CD8-positive, alpha-beta memory T cell (primary cell): ENCODE results near the gene VAV2. TPM values are rescaled to one million over a fixed set of nuclear protein-coding genes. Genes with fewer than 3 reads are reported as not detected.
A peak's percentile ranks its signal among the peaks of the same experiment; 100 is the strongest.

ENCODE experiments used
- CTCF ChIA-PET: fragments of 350-600 bp; sonication (Branson Sonifier 250); formaldehyde crosslinking; loops from one replicate; lab custom pipeline; 2021; ENCODE audit warnings: antibody characterized with exemption; lab: Charles Lee
- POLR2A ChIA-PET: fragments of 350-600 bp; sonication (Branson Sonifier 250); formaldehyde crosslinking; loops from one replicate; lab custom pipeline; 2021; ENCODE audit warnings: antibody characterized with exemption; lab: Charles Lee
- DNase-seq, 5 donors: peaks; one replicate each; pipeline versions ENCODE4 v3.0.0 to v3.0.0-alpha.2; 2020 to 2022; ENCODE audit warnings: mixed read lengths in 1 of 5
- H3K27ac ChIP-seq: one replicate; pipeline ENCODE4 v1.7.0; 2013; ENCODE audit warnings: low read depth, mild to moderate bottlenecking, low read length, moderate library complexity
- H3K27me3 ChIP-seq: 2 replicates; pipeline ENCODE4 v1.7.0; 2013; ENCODE audit warnings: low read length, mild to moderate bottlenecking; ENCODE audit not compliant: insufficient read depth, poor library complexity, severe bottlenecking
- H3K36me3 ChIP-seq: 2 replicates; pipeline ENCODE4 v1.7.0; 2013; ENCODE audit warnings: mild to moderate bottlenecking, low read length, moderate library complexity; ENCODE audit not compliant: insufficient read depth
- H3K4me1 ChIP-seq: 2 replicates; pipeline ENCODE4 v1.7.0; 2013; ENCODE audit warnings: mild to moderate bottlenecking, low read length, moderate library complexity; ENCODE audit not compliant: insufficient read depth
- H3K4me3 ChIP-seq: 2 replicates; pipeline ENCODE4 v1.7.0; 2013; ENCODE audit warnings: mild to moderate bottlenecking, low read length
- H3K9me3 ChIP-seq: 2 replicates; pipeline ENCODE4 v1.7.0; 2013; ENCODE audit warnings: mild to moderate bottlenecking, low read length
- H3K27ac Mint-ChIP-seq, 8 donors: one replicate each; pipeline ENCODE4 v1.8.0; 2020 to 2021; ENCODE audit warnings: mixed read lengths in 8 of 8, mild to moderate bottlenecking in 6 of 8, inconsistent platforms in 3 of 8, moderate library complexity in 3 of 8
- H3K27me3 Mint-ChIP-seq, 2 donors: one replicate each; pipeline ENCODE4 v1.8.0; 2020 to 2021; ENCODE audit warnings: mixed read lengths in 2 of 2, mild to moderate bottlenecking in 1 of 2, moderate library complexity in 1 of 2
- H3K36me3 Mint-ChIP-seq, 3 donors: one replicate each; pipeline ENCODE4 v1.8.0; 2020 to 2021; ENCODE audit warnings: mixed read lengths in 3 of 3, inconsistent platforms in 1 of 3, mild to moderate bottlenecking in 1 of 3
- H3K4me1 Mint-ChIP-seq, 3 donors: one replicate each; pipeline ENCODE4 v1.8.0; 2020 to 2021; ENCODE audit warnings: mixed read lengths in 3 of 3, inconsistent platforms in 1 of 3, mild to moderate bottlenecking in 1 of 3
- H3K4me3 Mint-ChIP-seq, 7 donors: one replicate each; pipeline ENCODE4 v1.8.0; 2020 to 2021; ENCODE audit warnings: mixed read lengths in 7 of 7, mild to moderate bottlenecking in 6 of 7, moderate library complexity in 4 of 7, inconsistent platforms in 2 of 7
- H3K9me3 Mint-ChIP-seq, 5 donors: one replicate each; pipeline ENCODE4 v1.8.0; 2020 to 2022; ENCODE audit warnings: mixed read lengths in 5 of 5, mild to moderate bottlenecking in 3 of 5, moderate library complexity in 2 of 5, inconsistent platforms in 1 of 5
- polyA plus RNA-seq: library from polyadenylated mRNA; unstranded; fragments of 300-500 nt; fragmentation: Illumina TruSeq; gene quantifications from one replicate; pipeline ENCODE4 v1.2.3, GENCODE V29; 2021
- total RNA-seq, 2 experiments: library from RNA; stranded (reverse); gene quantifications; one replicate each; pipeline ENCODE4 v1.2.3, GENCODE V29; 2021

VAV2 gene
- total and polyA plus RNA-seq, 3 experiments from 2014 or later, result 1.1 to 7.6 (median 6.0) TPM

GRCh38 chr9:133826289-133827085 lies 165.6 kb downstream of the VAV2 start:
- H3K4me3 Mint-ChIP-seq, result no peak overlapping the region
- H3K4me3 ChIP-seq, result no peak overlapping the region
- no peaks in the 10 kb centered on the region for H3K9me3 Mint-ChIP-seq
- CTCF ChIA-PET, result no interaction called here
- DNase-seq, result no peak
- no peaks in the 10 kb centered on the region for H3K27me3 ChIP-seq
- POLR2A ChIA-PET, result no interaction called here
- H3K27me3 Mint-ChIP-seq, result peaks cover 0 to 1% of the 10 kb centered on the region in 2 donors
- H3K9me3 ChIP-seq, result no peaks in the 10 kb centered on the region
- no peaks in the 10 kb centered on the region for H3K4me1 Mint-ChIP-seq
- no peaks in the 10 kb centered on the region for H3K36me3 ChIP-seq
- no peaks in the 10 kb centered on the region for H3K4me1 ChIP-seq
- H3K36me3 Mint-ChIP-seq, result no peaks in the 10 kb centered on the region
- H3K27ac Mint-ChIP-seq, result no peak overlapping the region
- no peak overlapping the region for H3K27ac ChIP-seq

- H3K27ac Mint-ChIP-seq, result no peak overlapping the region
- DNase-seq, result no peak
- H3K36me3 ChIP-seq, result no peaks in the 10 kb centered on the region
- ChIA-PET CTCF (no interaction called here), POLR2A (no interaction called here)
- no peaks in the 10 kb centered on the region for H3K4me1 Mint-ChIP-seq
- H3K9me3 Mint-ChIP-seq, result no peaks in the 10 kb centered on the region
- no peak overlapping the region for H3K4me3 Mint-ChIP-seq
- no peaks in the 10 kb centered on the region for H3K4me1 ChIP-seq
- H3K27me3 Mint-ChIP-seq, result peaks cover 0 to 1% of the 10 kb centered on the region in 2 donors
- no peaks in the 10 kb centered on the region for H3K36me3 Mint-ChIP-seq
- no peak overlapping the region for H3K4me3 ChIP-seq
- no peak overlapping the region for H3K27ac ChIP-seq
- no peaks in the 10 kb centered on the region for H3K9me3 ChIP-seq
- H3K27me3 ChIP-seq, result no peaks in the 10 kb centered on the region
These were observed 166.4 kb downstream of the VAV2 start for GRCh38 chr9:133825555-133826218.

GRCh38 chr9:133824802-133825186 lies 167.3 kb downstream of the VAV2 start:
- no peak for DNase-seq
- Mint-ChIP-seq H3K9me3 (no peaks in the 10 kb centered on the region), H3K4me1 (no peaks in the 10 kb centered on the region), H3K4me3 (no peak overlapping the region), H3K36me3 (no peaks in the 10 kb centered on the region), H3K27me3 (peaks cover 0 to 1% of the 10 kb centered on the region in 2 donors), H3K27ac (no peak overlapping the region)
- ChIA-PET POLR2A (no interaction called here), CTCF (no interaction called here)
- Histone ChIP-seq H3K9me3 (no peaks in the 10 kb centered on the region), H3K4me1 (no peaks in the 10 kb centered on the region), H3K27me3 (no peaks in the 10 kb centered on the region), H3K4me3 (no peak overlapping the region), H3K27ac (no peak overlapping the region), H3K36me3 (no peaks in the 10 kb centered on the region)

- Histone ChIP-seq H3K9me3 (no peaks in the 10 kb centered on the region), H3K27me3 (no peaks in the 10 kb centered on the region), H3K27ac (no peak overlapping the region), H3K36me3 (no peaks in the 10 kb centered on the region), H3K4me3 (no peak overlapping the region), H3K4me1 (no peaks in the 10 kb centered on the region)
- POLR2A ChIA-PET, result no interaction called here
- no peak for DNase-seq
- Mint-ChIP-seq H3K4me1 (no peaks in the 10 kb centered on the region), H3K9me3 (no peaks in the 10 kb centered on the region), H3K4me3 (no peak overlapping the region), H3K27ac (peak overlapping the region in 1 of 8 donors; percentile 88), H3K27me3 (no peaks in the 10 kb centered on the region), H3K36me3 (no peaks in the 10 kb centered on the region)
- CTCF ChIA-PET, result no interaction called here
These were observed 167.9 kb downstream of the VAV2 start for GRCh38 chr9:133824106-133824801.

GRCh38 chr9:133823189-133824105 lies 168.7 kb downstream of the VAV2 start:
- ChIA-PET POLR2A (no interaction called here), CTCF (no interaction called here)
- Mint-ChIP-seq H3K27me3 (no peaks in the 10 kb centered on the region), H3K4me3 (no peak overlapping the region), H3K36me3 (no peaks in the 10 kb centered on the region), H3K9me3 (no peaks in the 10 kb centered on the region), H3K27ac (no peak overlapping the region), H3K4me1 (no peaks in the 10 kb centered on the region)
- Histone ChIP-seq H3K9me3 (no peaks in the 10 kb centered on the region), H3K27ac (no peak overlapping the region), H3K4me3 (no peak overlapping the region), H3K4me1 (no peaks in the 10 kb centered on the region), H3K27me3 (no peaks in the 10 kb centered on the region), H3K36me3 (no peaks in the 10 kb centered on the region)
- no peak for DNase-seq

- H3K4me1 Mint-ChIP-seq, result no peaks in the 10 kb centered on the region
- H3K27me3 ChIP-seq, result no peaks in the 10 kb centered on the region
- H3K4me3 Mint-ChIP-seq, result no peak overlapping the region
- no peaks in the 10 kb centered on the region for H3K27me3 Mint-ChIP-seq
- no peaks in the 10 kb centered on the region for H3K9me3 ChIP-seq
- no peaks in the 10 kb centered on the region for H3K36me3 Mint-ChIP-seq
- no peak overlapping the region for H3K27ac Mint-ChIP-seq
- H3K9me3 Mint-ChIP-seq, result peaks cover 0 to 2% (median 0%) of the 10 kb centered on the region in 5 donors
- no peak for DNase-seq
- H3K27ac ChIP-seq, result no peak overlapping the region
- no peak overlapping the region for H3K4me3 ChIP-seq
- no peaks in the 10 kb centered on the region for H3K36me3 ChIP-seq
- ChIA-PET POLR2A (no interaction called here), CTCF (no interaction called here)
- H3K4me1 ChIP-seq, result no peaks in the 10 kb centered on the region
These were observed 169.6 kb downstream of the VAV2 start for GRCh38 chr9:133822430-133823065.

- H3K4me3 ChIP-seq, result no peak overlapping the region
These were observed 170.3 kb downstream of the VAV2 start for GRCh38 chr9:133821601-133822429.

More at GRCh38 chr9:133821601-133822429, 170.3 kb downstream of the VAV2 start:
- H3K4me1 Mint-ChIP-seq, result no peaks in the 10 kb centered on the region
- peaks cover 0 to 2% (median 0%) of the 10 kb centered on the region in 5 donors for H3K9me3 Mint-ChIP-seq
- DNase-seq, result no peak
- no peaks in the 10 kb centered on the region for H3K27me3 Mint-ChIP-seq
- ChIA-PET POLR2A (no interaction called here), CTCF (interaction anchor here (0.8 kb wide), 1 partner anchor 10 kb away, joined by 3 read pairs; no protein-coding TSS in a partner anchor)
- H3K27ac Mint-ChIP-seq, result no peak overlapping the region
- H3K27ac ChIP-seq, result no peak overlapping the region
- H3K36me3 ChIP-seq, result no peaks in the 10 kb centered on the region
- H3K9me3 ChIP-seq, result no peaks in the 10 kb centered on the region
- no peaks in the 10 kb centered on the region for H3K36me3 Mint-ChIP-seq
- H3K4me3 Mint-ChIP-seq, result no peak overlapping the region
- H3K27me3 ChIP-seq, result no peaks in the 10 kb centered on the region
- H3K4me1 ChIP-seq, result no peaks in the 10 kb centered on the region
